GM06990 (cell line): ENCODE measurements around the gene ADAMTS2.

Experiments used
- DNase-seq: peaks from one replicate; pipeline ENCODE4 v3.0.0-alpha.2; 2011; ENCODE audit not compliant: insufficient read length; ENCODE audit errors: extremely low read depth
- H3K27me3 ChIP-seq: replicated peaks from 2 replicates; pipeline ENCODE4 v1.6.0; 2011; ENCODE audit warnings: low read length; ENCODE audit not compliant: control insufficient read depth, insufficient read depth
- H3K36me3 ChIP-seq: 2 replicates; pipeline ENCODE4 v1.5.1; 2011; ENCODE audit warnings: low read length; ENCODE audit not compliant: control insufficient read depth, insufficient read depth
- H3K4me3 ChIP-seq: replicated peaks from 2 replicates; pipeline ENCODE4 v1.5.1; 2011; ENCODE audit warnings: low read depth, mild to moderate bottlenecking, control low read depth, low read length
- TF ChIP-seq, protein P1 (sequence below): IDR thresholded peaks from 2 replicates; pipeline ENCODE4 v1.5.1; 2011; ENCODE audit warnings: low read length, control low read depth, mild to moderate bottlenecking, inconsistent platforms; ENCODE audit not compliant: insufficient read depth, poor library complexity, severe bottlenecking

ADAMTS2 gene

DNA sequence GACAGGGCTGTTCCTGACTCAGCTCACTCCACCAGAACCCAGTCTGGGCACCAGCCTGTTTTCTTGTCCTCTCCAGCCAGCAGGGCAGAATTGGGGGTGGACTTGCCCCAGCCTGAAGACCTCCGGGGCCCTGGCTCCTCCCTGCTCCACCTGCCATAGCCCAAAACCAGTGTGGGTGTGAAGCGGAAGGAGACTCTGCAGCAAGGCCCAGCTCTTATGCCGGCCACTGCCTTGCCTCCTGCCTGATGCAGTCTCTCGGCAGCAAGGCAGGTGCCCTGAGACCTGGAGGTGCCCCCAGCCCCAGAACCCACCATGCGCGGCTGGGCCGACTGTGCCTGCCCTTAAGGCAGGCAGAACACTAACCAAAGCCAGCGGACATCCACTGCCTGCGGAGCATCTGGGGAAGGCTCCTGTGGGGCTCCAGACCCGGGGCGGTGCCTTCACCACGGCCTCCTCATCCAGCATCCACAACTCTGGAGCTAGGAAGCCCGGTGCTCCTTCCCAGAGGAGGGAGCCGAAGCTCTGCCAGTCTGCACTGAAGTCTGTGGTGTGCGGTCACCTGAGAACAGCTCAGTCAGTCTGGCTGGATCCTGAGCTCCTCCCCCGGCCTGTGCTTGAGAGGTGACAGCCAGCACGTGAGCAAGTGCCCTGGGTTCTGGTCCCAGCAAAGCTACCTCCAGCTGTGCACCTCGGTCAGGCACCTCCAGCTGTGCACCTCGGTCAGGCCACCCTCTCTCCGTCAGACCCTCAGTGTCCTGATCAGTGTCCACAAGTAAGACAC, 116.7 kb downstream of the ADAMTS2 start:
- TF ChIP-seq, protein P1, sequence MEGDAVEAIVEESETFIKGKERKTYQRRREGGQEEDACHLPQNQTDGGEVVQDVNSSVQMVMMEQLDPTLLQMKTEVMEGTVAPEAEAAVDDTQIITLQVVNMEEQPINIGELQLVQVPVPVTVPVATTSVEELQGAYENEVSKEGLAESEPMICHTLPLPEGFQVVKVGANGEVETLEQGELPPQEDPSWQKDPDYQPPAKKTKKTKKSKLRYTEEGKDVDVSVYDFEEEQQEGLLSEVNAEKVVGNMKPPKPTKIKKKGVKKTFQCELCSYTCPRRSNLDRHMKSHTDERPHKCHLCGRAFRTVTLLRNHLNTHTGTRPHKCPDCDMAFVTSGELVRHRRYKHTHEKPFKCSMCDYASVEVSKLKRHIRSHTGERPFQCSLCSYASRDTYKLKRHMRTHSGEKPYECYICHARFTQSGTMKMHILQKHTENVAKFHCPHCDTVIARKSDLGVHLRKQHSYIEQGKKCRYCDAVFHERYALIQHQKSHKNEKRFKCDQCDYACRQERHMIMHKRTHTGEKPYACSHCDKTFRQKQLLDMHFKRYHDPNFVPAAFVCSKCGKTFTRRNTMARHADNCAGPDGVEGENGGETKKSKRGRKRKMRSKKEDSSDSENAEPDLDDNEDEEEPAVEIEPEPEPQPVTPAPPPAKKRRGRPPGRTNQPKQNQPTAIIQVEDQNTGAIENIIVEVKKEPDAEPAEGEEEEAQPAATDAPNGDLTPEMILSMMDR: no peak
- no peak for DNase-seq
- Histone ChIP-seq H3K27me3 (no peaks in the 10 kb centered on the region), H3K36me3 (no peaks in the 10 kb centered on the region), H3K4me3 (no peak overlapping the region)

DNA sequence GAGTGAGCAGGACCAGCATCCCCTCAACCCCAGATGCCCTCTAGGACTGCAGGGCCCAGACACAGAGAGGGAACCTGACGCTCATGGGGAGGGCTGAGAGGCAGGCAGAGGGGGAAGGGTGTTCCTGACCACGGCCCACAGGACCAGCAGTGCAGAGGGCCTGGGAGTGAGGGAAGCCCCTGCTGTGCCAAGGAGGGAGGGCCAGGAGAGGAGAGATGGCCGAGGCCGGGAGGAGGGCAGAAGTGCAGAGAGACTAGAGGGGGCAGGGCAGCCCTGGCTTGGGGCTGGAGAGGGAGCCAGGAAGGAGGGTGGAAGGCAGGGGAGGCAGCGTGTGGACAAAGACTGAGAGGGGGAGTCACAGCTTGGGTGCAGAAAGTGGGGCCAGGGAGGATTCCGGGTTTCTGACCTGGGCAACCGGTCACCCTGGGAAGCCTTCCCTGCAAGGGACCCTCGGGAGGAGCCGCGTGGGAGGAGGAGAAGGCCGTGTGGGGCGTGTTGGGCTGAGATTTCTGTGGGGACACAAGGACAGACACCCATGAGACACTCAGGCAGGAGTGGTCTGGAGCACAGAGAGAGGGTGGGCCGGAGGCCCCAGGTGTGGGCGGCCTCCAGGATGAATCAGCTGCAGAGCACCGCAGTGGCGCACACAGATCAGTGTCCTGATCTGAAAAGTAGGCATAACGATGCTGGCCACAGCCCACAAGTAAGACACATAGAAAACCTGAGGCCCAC, 117.5 kb downstream of the ADAMTS2 start:
- no peak for DNase-seq
- H3K4me3 ChIP-seq: no peak overlapping the region
- H3K27me3 ChIP-seq: no peaks in the 10 kb centered on the region
- no peaks in the 10 kb centered on the region for H3K36me3 ChIP-seq
- TF ChIP-seq, protein P1: no peak

DNA sequence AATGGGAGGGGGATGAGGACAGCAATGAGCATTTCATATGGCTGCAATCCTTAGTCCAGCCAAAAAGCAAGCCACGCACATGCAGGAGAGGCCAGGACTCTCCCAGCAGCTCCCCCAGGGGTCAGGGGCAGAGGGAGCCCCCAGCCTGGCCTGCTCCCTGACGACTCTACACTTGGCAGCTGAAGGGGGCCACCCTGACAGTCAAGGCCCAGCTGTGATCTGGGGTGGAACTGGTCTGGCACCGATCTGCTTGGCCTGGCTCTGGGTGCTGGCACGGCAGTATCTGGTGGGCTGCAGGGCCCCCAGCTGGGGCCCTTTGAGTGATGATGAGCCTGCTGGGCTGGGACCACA, 118.1 kb downstream of the ADAMTS2 start:
- no peaks in the 10 kb centered on the region for H3K36me3 ChIP-seq
- no peak overlapping the region for H3K4me3 ChIP-seq
- H3K27me3 ChIP-seq: no peaks in the 10 kb centered on the region
- TF ChIP-seq, protein P1: no peak
- DNase-seq: no peak

DNA sequence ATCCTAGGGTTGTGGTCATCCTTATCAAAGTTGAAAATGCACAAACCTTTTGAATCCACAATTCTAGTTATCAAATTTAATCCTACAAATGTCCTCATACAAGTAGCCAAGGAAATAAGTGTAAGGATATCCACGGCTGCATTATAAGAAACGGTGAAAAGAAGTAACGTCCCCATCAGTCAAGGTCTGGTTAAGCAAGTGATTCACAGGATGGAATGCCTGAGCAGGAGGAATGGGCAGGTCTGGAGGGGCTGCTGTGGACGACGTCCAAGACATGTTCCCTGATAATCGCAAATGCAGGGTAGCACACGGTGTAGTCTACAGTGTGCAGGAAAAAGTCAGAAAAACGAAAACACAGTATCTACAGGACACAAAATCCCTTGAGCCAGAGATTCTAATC, 118.6 kb downstream of the ADAMTS2 start:
- Histone ChIP-seq H3K27me3 (no peaks in the 10 kb centered on the region), H3K4me3 (no peak overlapping the region), H3K36me3 (no peaks in the 10 kb centered on the region)
- no peak for DNase-seq
- TF ChIP-seq, protein P1: no peak

DNA sequence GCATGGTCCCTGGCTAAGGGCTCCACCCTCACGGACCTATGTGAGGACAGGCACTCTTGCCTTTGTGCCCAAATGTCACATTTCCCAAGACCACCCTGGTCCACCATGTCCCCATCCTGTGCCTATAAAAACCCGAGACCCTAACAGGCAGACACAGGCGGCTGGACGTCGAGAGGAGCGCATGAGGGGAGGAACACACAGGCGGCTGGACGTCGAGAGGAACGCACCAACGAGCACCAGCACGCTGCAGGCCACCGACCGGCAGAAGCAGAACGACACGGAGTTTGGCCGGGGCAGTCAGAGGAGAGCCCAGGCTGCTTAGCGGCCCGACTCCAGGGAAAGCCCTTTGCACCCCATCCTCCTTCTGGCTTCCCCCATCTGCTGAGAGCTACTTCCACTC, 119.9 kb downstream of the ADAMTS2 start:
- H3K4me3 ChIP-seq: no peak overlapping the region
- no peak for DNase-seq
- H3K27me3 ChIP-seq: no peaks in the 10 kb centered on the region
- TF ChIP-seq, protein P1: no peak
- H3K36me3 ChIP-seq: no peaks in the 10 kb centered on the region
